ENCODE results near the gene SCUBE1.

GRCh38 chr22:43263645-43264514, 79.3 kb downstream of the SCUBE1 start:
- TF ChIP-seq, protein P1, sequence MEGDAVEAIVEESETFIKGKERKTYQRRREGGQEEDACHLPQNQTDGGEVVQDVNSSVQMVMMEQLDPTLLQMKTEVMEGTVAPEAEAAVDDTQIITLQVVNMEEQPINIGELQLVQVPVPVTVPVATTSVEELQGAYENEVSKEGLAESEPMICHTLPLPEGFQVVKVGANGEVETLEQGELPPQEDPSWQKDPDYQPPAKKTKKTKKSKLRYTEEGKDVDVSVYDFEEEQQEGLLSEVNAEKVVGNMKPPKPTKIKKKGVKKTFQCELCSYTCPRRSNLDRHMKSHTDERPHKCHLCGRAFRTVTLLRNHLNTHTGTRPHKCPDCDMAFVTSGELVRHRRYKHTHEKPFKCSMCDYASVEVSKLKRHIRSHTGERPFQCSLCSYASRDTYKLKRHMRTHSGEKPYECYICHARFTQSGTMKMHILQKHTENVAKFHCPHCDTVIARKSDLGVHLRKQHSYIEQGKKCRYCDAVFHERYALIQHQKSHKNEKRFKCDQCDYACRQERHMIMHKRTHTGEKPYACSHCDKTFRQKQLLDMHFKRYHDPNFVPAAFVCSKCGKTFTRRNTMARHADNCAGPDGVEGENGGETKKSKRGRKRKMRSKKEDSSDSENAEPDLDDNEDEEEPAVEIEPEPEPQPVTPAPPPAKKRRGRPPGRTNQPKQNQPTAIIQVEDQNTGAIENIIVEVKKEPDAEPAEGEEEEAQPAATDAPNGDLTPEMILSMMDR (IDR thresholded peaks at IDR 0.05; ENCODE audit: low read depth, low read length) = no peak
- TF ChIP-seq, protein P2, sequence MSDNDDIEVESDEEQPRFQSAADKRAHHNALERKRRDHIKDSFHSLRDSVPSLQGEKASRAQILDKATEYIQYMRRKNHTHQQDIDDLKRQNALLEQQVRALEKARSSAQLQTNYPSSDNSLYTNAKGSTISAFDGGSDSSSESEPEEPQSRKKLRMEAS (IDR thresholded peaks at IDR 0.05; ENCODE audit: low read depth, low read length) = peak; percentile 39; the same call in 1 of the 2 replicates
- TF ChIP-seq POLR2A (IDR thresholded peaks at IDR 0.05; ENCODE audit: extremely low read depth, insufficient read length) = no peak
- peak; percentile 46; the same call in 1 of the 2 replicates for TF ChIP-seq MYC (IDR thresholded peaks at IDR 0.05; ENCODE audit: low read depth, low read length)
